ENCODE measurements around the gene RELA.

DNA sequence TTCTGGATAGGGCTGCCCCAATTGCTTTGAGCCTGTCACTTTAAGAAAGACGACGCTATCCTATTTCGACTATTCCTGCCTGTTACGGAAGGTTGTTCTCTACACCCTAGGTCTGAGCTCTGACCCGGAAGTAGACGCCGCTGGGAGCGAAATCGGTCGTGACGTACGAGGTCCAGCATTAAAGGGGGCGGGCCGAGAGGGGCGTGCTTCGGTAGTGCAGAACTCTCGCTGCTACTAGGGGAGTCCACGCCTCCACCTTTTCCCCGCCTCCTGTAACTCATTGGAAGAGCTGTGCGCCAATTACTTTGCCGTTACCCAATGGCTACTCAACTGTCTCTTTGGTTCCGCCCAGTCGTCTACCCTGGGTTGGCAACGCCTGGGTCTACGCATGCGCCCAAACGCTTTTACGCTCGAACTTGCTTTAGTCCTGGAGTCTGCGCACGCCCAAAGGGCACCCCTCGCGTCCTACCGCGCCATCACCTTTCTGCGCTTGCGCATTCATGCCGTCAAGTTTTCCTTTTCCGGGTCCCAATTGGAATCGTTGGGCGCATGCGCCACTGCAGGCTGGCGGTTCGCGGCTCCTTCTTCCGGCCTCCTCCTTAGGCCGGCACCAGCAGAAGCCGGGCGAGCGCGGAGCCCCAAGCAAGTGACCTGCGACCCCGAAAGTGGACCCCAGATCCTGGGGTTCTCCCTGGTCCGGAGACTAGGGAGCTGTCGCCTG lies 47.3 kb downstream of the RELA start, which contains the start of gene PCNX3:
- TF ChIP-seq MAX (CRISPR knock-in tag; IDR thresholded peaks at IDR 0.05) (peak; percentile 39; the same call in 1 of the 2 replicates), SP1 (CRISPR knock-in tag; conservative IDR thresholded peaks at IDR 0.05) (peak; percentile 98), ZNF416 (CRISPR knock-in tag; IDR thresholded peaks at IDR 0.05) (no peak), ZSCAN18 (CRISPR knock-in tag; IDR thresholded peaks at IDR 0.05) (no peak), OVOL2 (CRISPR knock-in tag; IDR thresholded peaks at IDR 0.05; ENCODE audit: borderline replicate concordance) (no peak), NFE2L1 (CRISPR knock-in tag; IDR thresholded peaks at IDR 0.05) (no peak), HMGA2 (CRISPR knock-in tag; IDR thresholded peaks at IDR 0.05) (no peak), E2F5 (CRISPR knock-in tag; IDR thresholded peaks at IDR 0.05) (0 out of 2 replicates have a peak, but pooled peaks have one; percentile 27), ZNF532 (CRISPR knock-in tag; IDR thresholded peaks at IDR 0.05; ENCODE audit: borderline replicate concordance) (no peak)
- TF ChIP-seq, protein P1, sequence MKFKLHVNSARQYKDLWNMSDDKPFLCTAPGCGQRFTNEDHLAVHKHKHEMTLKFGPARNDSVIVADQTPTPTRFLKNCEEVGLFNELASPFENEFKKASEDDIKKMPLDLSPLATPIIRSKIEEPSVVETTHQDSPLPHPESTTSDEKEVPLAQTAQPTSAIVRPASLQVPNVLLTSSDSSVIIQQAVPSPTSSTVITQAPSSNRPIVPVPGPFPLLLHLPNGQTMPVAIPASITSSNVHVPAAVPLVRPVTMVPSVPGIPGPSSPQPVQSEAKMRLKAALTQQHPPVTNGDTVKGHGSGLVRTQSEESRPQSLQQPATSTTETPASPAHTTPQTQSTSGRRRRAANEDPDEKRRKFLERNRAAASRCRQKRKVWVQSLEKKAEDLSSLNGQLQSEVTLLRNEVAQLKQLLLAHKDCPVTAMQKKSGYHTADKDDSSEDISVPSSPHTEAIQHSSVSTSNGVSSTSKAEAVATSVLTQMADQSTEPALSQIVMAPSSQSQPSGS (CRISPR knock-in tag; IDR thresholded peaks at IDR 0.05; ENCODE audit: borderline replicate concordance, low read depth): no peak
- TF ChIP-seq, protein P2, sequence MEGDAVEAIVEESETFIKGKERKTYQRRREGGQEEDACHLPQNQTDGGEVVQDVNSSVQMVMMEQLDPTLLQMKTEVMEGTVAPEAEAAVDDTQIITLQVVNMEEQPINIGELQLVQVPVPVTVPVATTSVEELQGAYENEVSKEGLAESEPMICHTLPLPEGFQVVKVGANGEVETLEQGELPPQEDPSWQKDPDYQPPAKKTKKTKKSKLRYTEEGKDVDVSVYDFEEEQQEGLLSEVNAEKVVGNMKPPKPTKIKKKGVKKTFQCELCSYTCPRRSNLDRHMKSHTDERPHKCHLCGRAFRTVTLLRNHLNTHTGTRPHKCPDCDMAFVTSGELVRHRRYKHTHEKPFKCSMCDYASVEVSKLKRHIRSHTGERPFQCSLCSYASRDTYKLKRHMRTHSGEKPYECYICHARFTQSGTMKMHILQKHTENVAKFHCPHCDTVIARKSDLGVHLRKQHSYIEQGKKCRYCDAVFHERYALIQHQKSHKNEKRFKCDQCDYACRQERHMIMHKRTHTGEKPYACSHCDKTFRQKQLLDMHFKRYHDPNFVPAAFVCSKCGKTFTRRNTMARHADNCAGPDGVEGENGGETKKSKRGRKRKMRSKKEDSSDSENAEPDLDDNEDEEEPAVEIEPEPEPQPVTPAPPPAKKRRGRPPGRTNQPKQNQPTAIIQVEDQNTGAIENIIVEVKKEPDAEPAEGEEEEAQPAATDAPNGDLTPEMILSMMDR (IDR thresholded peaks at IDR 0.05): no peak
- TF ChIP-seq, protein P3, sequence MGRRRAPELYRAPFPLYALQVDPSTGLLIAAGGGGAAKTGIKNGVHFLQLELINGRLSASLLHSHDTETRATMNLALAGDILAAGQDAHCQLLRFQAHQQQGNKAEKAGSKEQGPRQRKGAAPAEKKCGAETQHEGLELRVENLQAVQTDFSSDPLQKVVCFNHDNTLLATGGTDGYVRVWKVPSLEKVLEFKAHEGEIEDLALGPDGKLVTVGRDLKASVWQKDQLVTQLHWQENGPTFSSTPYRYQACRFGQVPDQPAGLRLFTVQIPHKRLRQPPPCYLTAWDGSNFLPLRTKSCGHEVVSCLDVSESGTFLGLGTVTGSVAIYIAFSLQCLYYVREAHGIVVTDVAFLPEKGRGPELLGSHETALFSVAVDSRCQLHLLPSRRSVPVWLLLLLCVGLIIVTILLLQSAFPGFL (CRISPR knock-in tag; IDR thresholded peaks at IDR 0.05; ENCODE audit: borderline replicate concordance): no peak
- TF ChIP-seq, protein P4, sequence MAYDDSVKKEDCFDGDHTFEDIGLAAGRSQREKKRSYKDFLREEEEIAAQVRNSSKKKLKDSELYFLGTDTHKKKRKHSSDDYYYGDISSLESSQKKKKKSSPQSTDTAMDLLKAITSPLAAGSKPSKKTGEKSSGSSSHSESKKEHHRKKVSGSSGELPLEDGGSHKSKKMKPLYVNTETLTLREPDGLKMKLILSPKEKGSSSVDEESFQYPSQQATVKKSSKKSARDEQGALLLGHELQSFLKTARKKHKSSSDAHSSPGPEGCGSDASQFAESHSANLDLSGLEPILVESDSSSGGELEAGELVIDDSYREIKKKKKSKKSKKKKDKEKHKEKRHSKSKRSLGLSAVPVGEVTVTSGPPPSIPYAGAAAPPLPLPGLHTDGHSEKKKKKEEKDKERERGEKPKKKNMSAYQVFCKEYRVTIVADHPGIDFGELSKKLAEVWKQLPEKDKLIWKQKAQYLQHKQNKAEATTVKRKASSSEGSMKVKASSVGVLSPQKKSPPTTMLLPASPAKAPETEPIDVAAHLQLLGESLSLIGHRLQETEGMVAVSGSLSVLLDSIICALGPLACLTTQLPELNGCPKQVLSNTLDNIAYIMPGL (CRISPR knock-in tag; IDR thresholded peaks at IDR 0.05): no peak

Data from WTC11 (cell line).